B cell (primary cell): ENCODE data around the gene NID1.

ENCODE experiments used
- CTCF ChIP-seq: fragments of 200-600 bp; IDR thresholded peaks from one replicate; pipeline ENCODE4 v1.8.0; 2022; ENCODE audit warnings: antibody characterized with exemption, mild to moderate bottlenecking
- EZH2 ChIP-seq: IDR thresholded peaks from 2 replicates; pipeline ENCODE4 v1.6.1; 2012; ENCODE audit warnings: borderline replicate concordance, low read depth, mild to moderate bottlenecking, moderate library complexity, low read length; ENCODE audit not compliant: insufficient read depth, poor library complexity, severe bottlenecking

- TF ChIP-seq CTCF, result no peak
- no peak for TF ChIP-seq EZH2
These were observed 36.6 kb upstream of the NID1 start for GRCh38 chr1:236101233-236102200.
